GM12865 (cell line): ENCODE measurements around the gene SLMAP.

Experiments
- DNase-seq: peaks from one replicate; pipeline ENCODE4 v3.0.0; 2010; ENCODE audit warnings: low read depth
- H3K4me3 ChIP-seq: 2 replicates; pipeline ENCODE4 v1.5.1; 2011; ENCODE audit warnings: mild to moderate bottlenecking, low read depth, low read length, control low read depth
- TF ChIP-seq, protein P1 (sequence below): IDR thresholded peaks from 2 replicates; pipeline ENCODE4 v1.5.1; 2011; ENCODE audit warnings: low read length, control low read depth, low read depth, inconsistent platforms; ENCODE audit not compliant: insufficient read depth; ENCODE audit errors: missing control alignments

Gene SLMAP

DNA sequence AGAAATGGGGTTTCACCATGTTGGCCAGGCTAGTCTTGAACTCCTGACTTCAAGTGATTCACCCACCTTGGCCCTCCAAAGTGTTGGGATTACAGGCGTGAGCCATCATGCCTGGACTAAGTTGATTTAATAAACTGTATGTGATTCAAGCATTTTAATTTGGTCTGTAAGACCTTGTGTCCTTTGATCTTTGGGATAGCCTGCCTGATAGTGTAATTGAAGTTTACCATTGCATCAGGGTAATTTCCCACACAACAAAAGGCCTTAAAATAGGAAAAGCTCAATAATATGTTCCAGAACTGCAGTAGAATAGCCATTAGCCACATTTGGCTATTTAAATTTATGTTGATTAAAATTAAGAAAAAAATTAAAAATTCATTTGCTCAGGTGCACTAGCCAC lies 38.0 kb upstream of the SLMAP start:
- TF ChIP-seq, protein P1, sequence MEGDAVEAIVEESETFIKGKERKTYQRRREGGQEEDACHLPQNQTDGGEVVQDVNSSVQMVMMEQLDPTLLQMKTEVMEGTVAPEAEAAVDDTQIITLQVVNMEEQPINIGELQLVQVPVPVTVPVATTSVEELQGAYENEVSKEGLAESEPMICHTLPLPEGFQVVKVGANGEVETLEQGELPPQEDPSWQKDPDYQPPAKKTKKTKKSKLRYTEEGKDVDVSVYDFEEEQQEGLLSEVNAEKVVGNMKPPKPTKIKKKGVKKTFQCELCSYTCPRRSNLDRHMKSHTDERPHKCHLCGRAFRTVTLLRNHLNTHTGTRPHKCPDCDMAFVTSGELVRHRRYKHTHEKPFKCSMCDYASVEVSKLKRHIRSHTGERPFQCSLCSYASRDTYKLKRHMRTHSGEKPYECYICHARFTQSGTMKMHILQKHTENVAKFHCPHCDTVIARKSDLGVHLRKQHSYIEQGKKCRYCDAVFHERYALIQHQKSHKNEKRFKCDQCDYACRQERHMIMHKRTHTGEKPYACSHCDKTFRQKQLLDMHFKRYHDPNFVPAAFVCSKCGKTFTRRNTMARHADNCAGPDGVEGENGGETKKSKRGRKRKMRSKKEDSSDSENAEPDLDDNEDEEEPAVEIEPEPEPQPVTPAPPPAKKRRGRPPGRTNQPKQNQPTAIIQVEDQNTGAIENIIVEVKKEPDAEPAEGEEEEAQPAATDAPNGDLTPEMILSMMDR, result no peak
- no peak overlapping the region for H3K4me3 ChIP-seq
- no peak for DNase-seq

DNA sequence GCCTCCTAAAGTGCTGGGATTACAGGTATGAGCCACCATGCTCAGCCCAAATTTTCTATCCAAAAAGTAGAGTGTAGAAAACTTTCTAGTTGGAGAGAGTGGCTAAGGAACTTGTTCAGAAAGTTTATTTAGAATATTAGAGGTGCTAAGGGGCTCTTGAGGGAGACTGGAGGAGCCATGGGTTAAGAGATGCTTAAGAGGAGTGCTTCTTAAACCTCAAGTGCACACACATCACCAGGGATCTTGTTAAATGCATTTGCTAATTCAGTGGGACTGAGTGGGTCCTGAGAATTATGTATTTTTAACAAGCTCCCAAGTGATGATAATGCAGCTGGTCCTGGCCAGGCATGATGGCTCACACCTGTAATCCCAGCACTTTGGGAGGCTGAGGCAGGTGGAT lies 29.7 kb upstream of the SLMAP start:
- TF ChIP-seq, protein P1, result no peak
- no peak overlapping the region for H3K4me3 ChIP-seq
- DNase-seq, result no peak

DNA sequence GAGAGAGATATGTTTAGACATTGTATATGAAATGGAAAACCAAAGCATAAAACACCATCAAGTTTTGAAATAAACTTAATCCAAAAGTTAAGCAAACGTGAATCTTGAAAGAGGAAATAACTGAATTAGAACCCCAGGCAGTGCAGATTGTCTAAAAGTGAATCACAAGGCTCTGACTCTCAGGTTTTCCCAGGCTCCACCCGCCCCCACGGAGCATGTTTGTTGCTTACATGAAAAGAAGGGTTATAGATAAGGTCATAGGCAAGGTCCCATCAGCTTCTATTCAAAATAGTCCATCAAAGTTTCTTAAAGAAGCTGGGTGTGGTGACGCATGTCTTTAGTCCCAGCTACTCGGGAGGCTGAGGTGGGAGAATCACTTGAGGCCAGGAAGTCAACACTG lies 29.0 kb upstream of the SLMAP start:
- no peak for DNase-seq
- H3K4me3 ChIP-seq, result no peak overlapping the region
- TF ChIP-seq, protein P1, result no peak

DNA sequence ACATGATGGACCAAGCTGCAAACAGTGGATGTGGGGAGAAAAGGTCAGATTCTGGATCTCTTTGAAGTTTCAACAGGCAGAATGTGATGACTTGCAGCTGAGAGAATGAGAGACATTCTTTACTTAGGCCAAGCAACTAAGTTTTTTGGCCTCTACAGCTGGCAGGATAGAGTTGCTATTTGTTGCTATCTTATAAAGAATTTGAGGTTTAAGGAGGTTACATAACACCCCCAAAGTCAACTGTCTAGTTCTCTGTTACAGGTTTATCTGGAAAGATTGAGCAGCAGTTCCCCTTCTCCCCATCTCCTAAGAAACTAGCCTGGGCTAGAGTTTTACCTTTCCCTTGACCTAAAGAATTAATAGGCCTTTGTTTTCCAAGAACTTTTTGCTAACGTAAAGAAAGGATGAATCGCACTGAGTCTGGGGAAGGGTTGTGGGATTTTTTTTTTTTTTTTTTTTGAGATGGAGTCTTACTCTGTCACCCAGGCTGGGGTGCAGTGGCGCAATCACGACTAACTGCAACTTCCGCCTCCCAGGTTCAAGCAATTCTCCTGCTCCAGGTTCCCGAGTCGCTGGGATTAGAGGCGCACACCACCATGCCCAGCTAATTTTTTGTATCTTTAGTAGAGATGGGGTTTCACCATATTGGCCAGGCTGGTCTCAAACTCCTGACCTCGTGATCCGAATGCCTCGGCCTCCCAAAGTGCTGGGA lies 26.6 kb upstream of the SLMAP start:
- DNase-seq, result no peak
- H3K4me3 ChIP-seq, result no peak overlapping the region
- TF ChIP-seq, protein P1, result no peak

DNA sequence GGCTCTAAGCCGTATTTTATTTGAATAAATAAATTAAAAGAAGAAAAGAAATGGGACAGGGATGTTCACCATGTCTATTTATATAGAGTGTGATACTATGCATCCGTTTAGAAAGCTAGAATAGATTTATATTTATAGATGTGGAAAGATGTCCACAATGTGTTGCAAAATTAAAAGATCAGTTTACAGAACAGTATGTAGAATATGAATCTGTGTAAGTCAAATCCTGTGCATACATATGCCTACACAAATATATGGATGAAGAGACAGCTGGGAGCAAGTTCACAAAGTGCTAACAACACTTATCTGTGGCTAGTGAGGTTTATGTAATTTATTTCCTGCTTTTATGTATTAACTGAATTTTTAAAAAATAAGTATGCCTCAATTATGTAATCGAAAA lies 25.4 kb upstream of the SLMAP start:
- H3K4me3 ChIP-seq, result no peak overlapping the region
- no peak for DNase-seq
- TF ChIP-seq, protein P1, result no peak

DNA sequence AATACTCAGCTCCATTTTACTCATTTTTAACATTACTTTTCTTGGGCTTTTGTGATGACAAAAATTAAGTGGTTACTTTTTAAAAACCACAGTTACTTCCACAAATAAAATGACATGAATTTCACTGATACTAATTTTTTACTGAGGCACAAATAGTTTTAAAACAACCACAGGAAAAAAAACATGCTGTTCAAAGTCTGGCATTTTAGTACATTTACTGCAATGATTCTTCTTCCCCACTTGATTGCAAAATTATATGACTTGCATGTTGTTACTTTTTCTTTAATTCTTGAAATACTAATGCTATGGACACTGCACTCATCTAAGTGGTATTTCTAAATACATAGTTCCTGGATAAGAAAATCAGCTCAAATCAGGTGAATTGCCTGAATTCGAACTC lies 24.8 kb upstream of the SLMAP start:
- H3K4me3 ChIP-seq, result no peak overlapping the region
- TF ChIP-seq, protein P1, result no peak
- no peak for DNase-seq

DNA sequence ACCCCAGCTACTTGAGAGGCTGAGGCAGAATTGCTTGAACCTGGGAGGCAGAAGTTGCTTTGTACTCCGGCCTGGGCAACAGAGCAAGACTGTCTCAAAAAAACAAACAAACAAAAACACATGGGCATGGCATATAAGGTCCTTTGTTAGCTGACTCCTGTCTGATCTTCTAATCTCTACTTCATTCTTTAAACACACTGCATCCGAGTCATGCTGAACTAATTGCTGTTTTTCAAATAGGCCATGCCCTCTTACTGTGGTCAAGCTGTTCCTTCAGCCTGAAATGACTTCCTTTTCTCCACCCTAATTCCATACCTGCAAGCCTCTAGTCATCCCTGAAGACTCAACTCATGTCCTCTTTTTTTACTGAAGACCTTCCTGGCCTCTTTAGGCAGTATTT lies 22.3 kb upstream of the SLMAP start:
- H3K4me3 ChIP-seq, result no peak overlapping the region
- TF ChIP-seq, protein P1, result no peak
- DNase-seq, result no peak
